Skeletal muscle cell (primary cell): ENCODE results near the gene PDCD6IP.

Experiments used
- DNase-seq: peaks from one replicate; pipeline ENCODE4 v3.0.0-alpha.2; 2010; ENCODE audit warnings: low read depth
- H3K4me3 ChIP-seq: 2 replicates; pipeline ENCODE4 v1.5.1; 2011; ENCODE audit warnings: low read depth, mild to moderate bottlenecking, control low read depth, low read length, moderate library complexity

The PDCD6IP gene

GRCh38 chr3:33914212-33914611 is 115.8 kb downstream of the PDCD6IP start:
- no peak overlapping the region for H3K4me3 ChIP-seq
- DNase-seq = no peak

GRCh38 chr3:33914731-33915379 is 116.4 kb downstream of the PDCD6IP start:
- no peak for DNase-seq
- H3K4me3 ChIP-seq = no peak overlapping the region

GRCh38 chr3:33915796-33916546 is 117.5 kb downstream of the PDCD6IP start:
- H3K4me3 ChIP-seq = no peak overlapping the region
- no peak for DNase-seq

- no peak overlapping the region for H3K4me3 ChIP-seq
- DNase-seq = no peak
Measured at GRCh38 chr3:33918126-33918756, 119.8 kb downstream of the PDCD6IP start.
